Activated CD4-positive, alpha-beta T cell treated with anti-CD3 and anti-CD28 coated beads, Interleukin-2, Interleukin-4, amounts not matched to agents 100 ng/mL and 50 ng/mL, durations not matched to agents 16 hours and 8 hours (primary cell): ENCODE results near the gene TBC1D5.

Source experiments
- DNase-seq: peaks from one replicate; pipeline ENCODE4 v3.0.0-alpha.2; 2020; ENCODE audit warnings: low spot score

Gene TBC1D5

GRCh38 chr3:17589888-17590287 is 152.5 kb downstream of the TBC1D5 start:
- DNase-seq: no peak

DNA sequence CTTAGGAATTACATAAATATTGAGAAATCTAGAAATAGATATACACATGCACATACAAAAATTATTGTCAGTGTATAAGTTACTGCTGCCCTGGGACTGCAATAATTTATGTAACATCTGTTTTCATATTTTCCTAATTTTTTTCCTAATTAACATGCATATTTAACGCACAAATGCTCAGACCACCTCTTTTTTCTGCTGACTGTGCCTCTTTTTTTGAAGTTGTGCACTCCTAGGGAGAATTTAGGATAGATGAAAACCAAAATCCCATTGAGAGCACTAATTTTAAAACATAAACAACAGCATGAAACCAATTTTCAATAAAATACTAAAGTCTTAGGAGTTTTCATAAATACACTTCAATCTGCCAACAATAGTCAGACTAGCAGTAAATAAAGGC is 154.0 kb downstream of the TBC1D5 start:
- DNase-seq: no peak

GRCh38 chr3:17585394-17586325 is 156.8 kb downstream of the TBC1D5 start:
- DNase-seq: no peak

GRCh38 chr3:17584066-17584465 is 158.4 kb downstream of the TBC1D5 start:
- DNase-seq: no peak

DNA sequence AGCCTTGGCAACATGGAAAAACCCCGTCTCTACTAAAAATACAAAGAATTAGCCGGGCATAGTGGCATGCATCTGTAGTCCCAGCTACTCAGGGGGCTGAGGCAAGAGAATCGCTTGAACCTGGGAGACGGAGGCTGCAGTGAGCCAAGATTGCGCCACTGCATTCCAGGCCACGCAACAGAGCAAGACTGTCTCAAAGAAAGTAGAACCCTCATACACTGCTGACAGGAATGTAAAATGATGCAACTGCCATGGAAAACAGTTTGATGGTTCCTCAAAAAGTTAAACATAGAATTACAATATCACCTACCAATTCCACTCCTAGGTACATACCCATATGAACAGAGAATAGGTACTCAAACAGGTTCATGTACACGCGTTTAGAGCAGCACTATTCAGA is 158.9 kb downstream of the TBC1D5 start:
- DNase-seq: no peak

DNA sequence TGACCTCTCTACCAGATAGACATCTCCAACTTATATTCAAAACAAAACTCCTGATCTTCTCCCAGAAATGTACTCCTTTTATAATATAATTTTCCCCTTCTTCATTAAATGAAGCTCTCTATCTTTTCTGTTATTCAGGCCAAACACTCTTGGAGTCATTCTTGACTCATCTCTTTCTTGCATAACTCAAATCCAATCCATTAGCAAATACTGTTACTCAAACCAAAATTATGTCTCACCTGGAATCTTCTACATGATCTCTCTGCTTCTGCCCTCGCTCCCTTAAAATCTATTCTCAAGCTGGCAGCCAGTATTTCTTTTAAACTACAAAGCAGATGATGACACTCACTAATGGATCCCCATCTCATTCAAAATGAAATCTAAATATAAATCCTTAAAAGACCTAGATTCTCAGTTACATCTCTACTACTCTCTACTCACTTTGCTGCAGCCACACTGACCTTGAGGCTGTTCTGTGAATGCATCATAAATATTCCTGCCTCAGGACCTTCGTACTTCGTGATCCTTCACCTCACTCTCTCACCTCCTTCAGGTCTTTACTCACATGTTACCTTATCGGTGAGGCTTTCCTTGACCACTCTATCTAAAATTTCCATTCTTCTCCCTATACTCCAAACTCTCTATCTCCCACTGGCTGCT is 160.9 kb downstream of the TBC1D5 start:
- no peak for DNase-seq

GRCh38 chr3:17580901-17581300 is 161.5 kb downstream of the TBC1D5 start:
- DNase-seq: no peak

GRCh38 chr3:17579289-17580031 is 163.0 kb downstream of the TBC1D5 start:
- peak; percentile 58 for DNase-seq

DNA sequence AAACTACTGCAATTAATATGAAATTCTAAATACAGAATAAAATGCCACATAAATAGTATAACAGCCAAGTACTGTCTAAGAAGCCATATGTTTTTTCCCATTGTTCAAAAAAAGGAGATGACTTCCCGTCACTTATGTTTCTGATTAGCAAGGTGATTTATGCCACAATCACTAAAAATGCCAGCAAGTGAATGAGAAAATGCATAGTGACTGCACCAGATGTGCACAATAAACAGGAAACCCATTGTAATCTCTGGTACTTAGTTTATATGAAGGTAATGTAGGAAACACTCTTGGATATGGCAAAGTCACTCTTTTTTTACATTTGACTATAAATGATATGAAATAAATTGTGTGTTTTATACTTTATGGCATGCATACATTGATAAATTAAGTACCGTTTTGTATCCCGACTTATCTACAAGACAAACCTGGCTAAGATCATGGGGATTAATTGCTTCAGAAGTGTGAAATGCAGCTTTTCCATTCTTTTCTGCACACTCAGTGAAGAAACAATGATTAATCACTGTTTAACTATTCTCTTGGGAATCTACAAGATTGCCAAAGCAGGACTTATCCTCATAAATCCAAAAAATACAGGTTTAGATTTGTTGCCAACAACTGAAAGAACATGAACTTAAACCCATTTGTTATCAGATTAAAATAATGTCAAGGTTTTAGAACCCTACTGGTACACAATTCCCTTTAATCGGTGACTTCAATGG is 164.5 kb downstream of the TBC1D5 start:
- DNase-seq: no peak

DNA sequence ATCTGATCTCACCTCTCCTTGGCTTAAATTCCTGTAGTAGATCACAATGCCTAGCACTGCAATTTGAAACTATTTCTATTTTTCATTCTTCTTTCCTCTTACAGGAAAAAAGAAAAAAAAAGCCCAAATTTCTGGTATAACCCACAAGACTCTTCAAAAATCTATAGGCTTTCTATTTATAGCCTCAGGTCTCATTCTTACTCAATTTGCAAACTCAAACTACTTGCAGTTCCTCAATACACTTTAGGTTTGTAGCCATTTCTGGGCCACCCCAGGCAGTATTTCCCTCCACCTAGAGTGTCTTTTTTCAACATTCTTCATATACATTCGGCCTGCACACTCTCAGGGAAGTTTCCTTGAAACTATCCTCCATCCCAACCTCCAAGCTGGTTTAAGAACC is 169.0 kb downstream of the TBC1D5 start:
- peak; percentile 30 for DNase-seq

DNA sequence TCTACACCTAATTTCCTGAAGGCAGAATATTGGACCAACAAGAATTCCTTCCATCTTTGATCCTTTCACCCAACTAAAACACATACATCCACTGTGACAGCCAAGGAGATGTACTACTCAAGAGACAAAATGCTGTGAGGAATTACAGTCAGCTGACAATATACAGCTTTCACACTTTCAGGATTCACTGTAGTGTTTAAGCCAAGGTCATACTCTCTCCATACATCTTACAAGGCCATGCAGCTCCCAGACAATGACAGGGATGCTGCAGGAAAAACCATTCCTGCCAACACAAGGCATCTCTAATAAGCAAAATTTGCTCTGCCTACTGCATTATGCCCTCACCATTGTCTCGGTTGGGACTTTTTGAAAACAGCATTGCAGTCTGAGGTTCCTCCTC is 170.7 kb downstream of the TBC1D5 start:
- DNase-seq: no peak

DNA sequence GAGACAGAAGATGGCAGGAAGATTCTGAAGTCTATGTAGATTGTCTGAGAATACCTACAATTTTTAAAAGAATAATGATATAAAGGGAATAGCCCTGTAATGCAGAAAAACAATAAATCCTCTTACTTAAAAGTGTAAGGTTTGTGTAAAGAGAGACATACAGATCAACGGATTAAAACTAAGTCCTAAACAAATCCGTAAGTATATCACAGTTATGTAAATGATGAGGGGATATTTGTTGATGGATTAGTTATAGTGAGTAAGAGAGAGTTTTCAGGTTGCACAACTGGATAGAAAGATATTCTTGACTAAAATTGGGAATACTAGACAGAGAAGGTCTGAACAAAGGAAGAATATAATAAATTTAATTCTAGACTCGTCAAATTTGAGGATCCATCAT is 179.6 kb downstream of the TBC1D5 start:
- no peak for DNase-seq

GRCh38 chr3:17558565-17558964 is 183.9 kb downstream of the TBC1D5 start:
- no peak for DNase-seq

- peak; percentile 30 for DNase-seq
Measured at GRCh38 chr3:17557749-17558463, 184.5 kb downstream of the TBC1D5 start.

DNA sequence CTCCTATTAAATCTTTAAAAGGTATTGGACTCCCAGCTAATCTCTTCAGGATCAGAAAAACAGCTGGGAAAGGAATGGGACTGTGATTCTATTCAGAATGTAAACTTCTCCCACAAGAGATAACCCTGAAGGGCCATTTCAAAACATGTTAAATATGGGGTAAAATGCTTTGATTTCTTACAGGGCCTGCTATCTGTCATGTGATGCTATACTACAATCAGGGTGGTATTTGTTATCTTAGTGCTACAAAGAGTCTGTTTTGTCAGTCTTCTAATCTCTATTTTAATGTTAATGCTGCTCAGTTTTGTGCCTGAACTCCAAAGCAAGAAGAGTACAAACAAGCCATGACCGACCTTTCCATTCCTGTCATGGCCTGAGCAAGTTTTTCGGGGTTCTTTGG is 186.9 kb downstream of the TBC1D5 start:
- DNase-seq: no peak

- DNase-seq: no peak
Measured at GRCh38 chr3:17554078-17554477, 188.4 kb downstream of the TBC1D5 start.

- no peak for DNase-seq
Measured at GRCh38 chr3:17553080-17553479, 189.4 kb downstream of the TBC1D5 start.

- no peak for DNase-seq
Measured at GRCh38 chr3:17552351-17552750, 190.1 kb downstream of the TBC1D5 start.

GRCh38 chr3:17551895-17552294 is 190.5 kb downstream of the TBC1D5 start:
- DNase-seq: no peak

DNA sequence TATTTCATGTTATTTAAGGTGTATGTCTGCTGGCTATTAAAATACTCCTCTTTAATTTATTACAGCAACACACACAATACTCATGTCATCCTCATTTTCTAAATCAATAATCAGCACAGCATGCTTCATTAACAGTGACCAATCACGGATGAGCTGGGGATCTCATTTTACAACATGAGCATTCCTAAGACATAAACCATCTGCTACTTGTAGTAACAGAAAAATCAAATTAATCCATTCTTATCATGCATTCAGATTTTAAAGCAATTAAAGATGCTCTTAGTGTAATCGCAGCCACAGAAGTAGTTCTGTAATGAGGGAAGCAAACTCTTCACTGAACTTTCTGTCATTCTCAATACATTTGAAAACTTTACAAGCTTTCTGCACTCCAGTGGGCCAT is 191.1 kb downstream of the TBC1D5 start:
- no peak for DNase-seq

GRCh38 chr3:17550624-17551023 is 191.8 kb downstream of the TBC1D5 start:
- DNase-seq: no peak
